Kidney (tissue), 14 donors: Measurements from ENCODE around the gene SAMD4A. TPM values are rescaled to one million over a fixed set of nuclear protein-coding genes. Genes with fewer than 3 reads are reported as not detected.
A peak's percentile ranks its signal among the peaks of the same experiment; 100 is the strongest.

Experiments
- DNase-seq, 5 donors: peaks; one replicate each; pipeline ENCODE4 v3.0.0-alpha.2; 2013 to 2020
- FAIRE-seq: peaks from 2 replicates; lab custom pipeline; 2012; peaks lifted over from hg19 to GRCh38; lab: Jason Lieb, UNC
- H3K27ac ChIP-seq, 2 donors: one replicate each; pipeline ENCODE4 v1.7.0; 2013; ENCODE audit warnings: low read depth in 2 of 2, low read length in 2 of 2, inconsistent platforms in 1 of 2
- H3K27me3 ChIP-seq: one replicate; pipeline ENCODE4 v1.7.1; 2013; ENCODE audit warnings: low read length, inconsistent platforms; ENCODE audit not compliant: control insufficient read depth, insufficient read depth
- H3K36me3 ChIP-seq, 3 donors: one replicate each; pipeline versions ENCODE4 v1.7.0 to v1.7.1; 2013; ENCODE audit warnings: low read length in 3 of 3, control low read depth in 1 of 3, inconsistent platforms in 1 of 3; ENCODE audit not compliant: insufficient read depth in 3 of 3, control insufficient read depth in 2 of 3
- H3K4me1 ChIP-seq, 3 donors: one replicate each; pipeline versions ENCODE4 v1.7.0 to v1.7.1; 2013; ENCODE audit warnings: low read length in 3 of 3, inconsistent platforms in 1 of 3, low read depth in 1 of 3; ENCODE audit not compliant: control insufficient read depth in 2 of 3, insufficient read depth in 2 of 3
- H3K4me3 ChIP-seq, 3 donors: one replicate each; pipeline versions ENCODE4 v1.7.0 to v1.8.1; 2013; ENCODE audit warnings: low read length in 3 of 3, control low read depth in 1 of 3, inconsistent platforms in 1 of 3
- H3K9ac ChIP-seq, 3 donors: one replicate each; pipeline versions ENCODE4 v1.7.0 to v1.7.1; 2013; ENCODE audit warnings: low read length in 3 of 3, control low read depth in 1 of 3, inconsistent platforms in 1 of 3
- H3K9me3 ChIP-seq, 3 donors: one replicate each; pipeline versions ENCODE4 v1.7.0 to v1.7.1; 2013; ENCODE audit warnings: low read length in 3 of 3, control low read depth in 1 of 3, inconsistent platforms in 1 of 3; ENCODE audit not compliant: control insufficient read depth in 2 of 3, insufficient read depth in 1 of 3
- intact Hi-C: fragments of 100-400 bp; cut with DNase I; formaldehyde crosslinking; loops from one replicate; pipeline ENCODE4 v1.11.1; 2022
- polyA plus RNA-seq: library from polyadenylated mRNA; stranded (reverse); fragments of 350-450 nt; fragmentation: Illumina TruSeq; extraction: RNeasy Lipid Tissue Mini Kit (QIAGEN cat#74804); gene quantifications from one replicate; pipeline ENCODE4 v1.2.3, GENCODE V29; 2014; ENCODE audit warnings: low read depth, low replicate concordance; ENCODE audit not compliant: insufficient read depth
- total RNA-seq: library from RNA; stranded (reverse); fragmentation: NEBNext Ultra II Directional; extraction: Animal tissue kit (Norgen Biotek cat#: 25700); gene quantifications from one replicate; pipeline ENCODE4 v1.2.1, GENCODE V29; 2021
- TF ChIP-seq, protein P1 (sequence below): IDR thresholded peaks from 3 replicates; pipeline ENCODE4 v1.5.1; 2012; ENCODE audit warnings: mild to moderate bottlenecking, moderate library complexity, borderline replicate concordance; ENCODE audit not compliant: insufficient read depth; ENCODE audit errors: extremely low read depth
- donor health status: control.
- donor health status: control.
- donor health status: control.
- donor health status: control.
- donor health status: control.
- donor health status: DM: yes; HTN: yes; CAD: no.
- donor health status: Normal renal cell carcinoma (clear cell type).

SAMD4A gene
- total and polyA plus RNA-seq, 2 donors from 2014 or later = 7.4 to 46.5 TPM

DNA sequence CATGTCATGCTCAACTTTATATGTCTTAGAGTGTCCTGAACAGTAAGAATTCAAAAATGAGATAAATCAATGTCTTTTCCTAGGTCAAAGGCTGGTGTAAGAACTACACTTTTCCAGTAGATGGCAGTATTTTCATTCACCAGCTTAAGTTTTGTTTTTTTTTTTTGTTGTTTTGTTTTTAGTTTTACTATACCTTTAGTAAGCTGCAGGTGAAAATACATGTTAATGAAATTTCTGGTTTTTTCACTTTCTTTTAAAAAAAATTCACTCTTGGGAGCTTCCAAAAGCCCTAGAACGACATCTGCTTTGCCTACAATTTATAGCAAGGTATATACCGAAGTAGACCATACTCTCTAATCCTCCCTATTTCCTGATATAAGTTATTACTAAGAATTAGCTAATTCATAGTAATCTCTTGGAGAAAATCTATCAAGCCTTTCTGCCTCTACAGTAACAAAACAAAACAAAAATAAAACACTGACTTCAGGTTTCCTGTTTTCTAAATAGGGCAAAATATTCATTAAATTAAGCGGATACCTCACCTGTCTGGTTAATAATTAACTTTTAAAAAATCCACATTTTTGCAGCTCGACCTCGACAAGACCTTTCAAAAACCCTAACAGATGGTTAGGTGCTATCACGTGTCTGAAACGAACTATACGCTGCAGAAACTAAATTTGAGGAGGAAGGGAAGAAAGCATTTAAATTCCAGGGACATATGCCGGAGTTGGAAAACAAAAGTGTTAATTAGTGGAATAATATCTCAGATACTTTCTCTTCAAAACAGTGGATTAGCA lies 2.7 kb upstream of the SAMD4A start:
- TF ChIP-seq, protein P1, sequence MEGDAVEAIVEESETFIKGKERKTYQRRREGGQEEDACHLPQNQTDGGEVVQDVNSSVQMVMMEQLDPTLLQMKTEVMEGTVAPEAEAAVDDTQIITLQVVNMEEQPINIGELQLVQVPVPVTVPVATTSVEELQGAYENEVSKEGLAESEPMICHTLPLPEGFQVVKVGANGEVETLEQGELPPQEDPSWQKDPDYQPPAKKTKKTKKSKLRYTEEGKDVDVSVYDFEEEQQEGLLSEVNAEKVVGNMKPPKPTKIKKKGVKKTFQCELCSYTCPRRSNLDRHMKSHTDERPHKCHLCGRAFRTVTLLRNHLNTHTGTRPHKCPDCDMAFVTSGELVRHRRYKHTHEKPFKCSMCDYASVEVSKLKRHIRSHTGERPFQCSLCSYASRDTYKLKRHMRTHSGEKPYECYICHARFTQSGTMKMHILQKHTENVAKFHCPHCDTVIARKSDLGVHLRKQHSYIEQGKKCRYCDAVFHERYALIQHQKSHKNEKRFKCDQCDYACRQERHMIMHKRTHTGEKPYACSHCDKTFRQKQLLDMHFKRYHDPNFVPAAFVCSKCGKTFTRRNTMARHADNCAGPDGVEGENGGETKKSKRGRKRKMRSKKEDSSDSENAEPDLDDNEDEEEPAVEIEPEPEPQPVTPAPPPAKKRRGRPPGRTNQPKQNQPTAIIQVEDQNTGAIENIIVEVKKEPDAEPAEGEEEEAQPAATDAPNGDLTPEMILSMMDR = peak; percentile 75
- FAIRE-seq = peak; percentile 92
- Histone ChIP-seq H3K4me3 (peak overlapping the region; percentile 44 to 83 (median 80)), H3K27ac (peak overlapping the region; percentile 99), H3K36me3 (no peaks in the 10 kb centered on the region), H3K9me3 (no peaks in the 10 kb centered on the region), H3K4me1 (peaks cover 0 to 11% (median 4%) of the 10 kb centered on the region in 3 donors), H3K9ac (peak overlapping the region; percentile 45 to 99 (median 86)), H3K27me3 (no peaks in the 10 kb centered on the region)
- intact Hi-C loops = loop anchor here (10.0 kb wide), 1 partner anchor 131 kb away; no protein-coding TSS in a partner anchor
- peak in 2 of 5 donors; percentile 73 to 78 for DNase-seq

DNA sequence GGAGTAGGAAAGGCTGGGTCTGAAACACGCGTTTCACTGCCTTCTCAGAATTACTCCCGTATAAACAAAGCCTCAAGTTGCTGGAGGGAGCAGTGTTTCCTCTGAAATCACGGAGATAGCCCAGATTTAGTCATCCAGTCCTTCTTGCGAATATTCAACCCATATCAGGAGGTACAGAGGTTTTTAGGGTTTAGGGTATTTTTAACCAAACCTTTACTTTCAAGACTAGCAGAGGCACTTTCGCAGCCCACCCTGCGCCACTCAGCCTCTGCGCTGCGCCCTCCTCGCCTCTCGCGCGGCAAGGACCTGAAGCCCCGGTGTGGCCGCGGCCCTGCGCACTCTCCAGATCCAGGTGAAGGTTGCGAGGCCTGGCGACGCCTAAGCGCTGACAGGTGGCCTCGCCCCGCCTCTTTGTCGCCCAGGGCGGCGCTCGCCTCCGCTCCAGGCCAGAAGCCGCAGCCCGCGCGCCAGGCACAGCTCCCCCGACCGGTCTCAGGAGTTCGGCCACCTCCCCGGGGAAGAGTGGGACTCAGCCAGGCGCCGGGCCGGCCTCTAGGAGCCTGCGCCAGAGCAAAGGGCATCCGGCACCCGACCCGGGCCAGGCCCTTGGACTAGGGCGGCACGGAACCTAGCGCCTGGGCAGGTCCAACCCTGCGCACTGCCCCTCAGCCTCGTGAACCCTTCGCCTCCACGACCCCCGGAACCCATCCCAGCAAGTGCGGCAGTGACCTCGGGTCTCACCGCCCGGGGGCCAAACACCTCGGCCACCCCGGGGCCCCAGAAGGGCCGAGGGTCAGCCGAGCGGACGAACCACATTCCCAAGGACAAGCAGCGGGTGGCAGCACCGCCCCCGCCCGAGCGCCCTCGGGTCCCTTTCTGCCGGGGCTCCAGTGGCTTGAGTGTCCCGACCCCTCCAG lies 1.8 kb upstream of the SAMD4A start:
- Histone ChIP-seq H3K4me1 (peaks cover 0 to 12% (median 4%) of the 10 kb centered on the region in 3 donors), H3K27me3 (no peaks in the 10 kb centered on the region), H3K27ac (peak overlapping the region; percentile 99), H3K9ac (peak overlapping the region; percentile 45 to 99 (median 86)), H3K4me3 (peak overlapping the region; percentile 44 to 83 (median 80)), H3K36me3 (no peaks in the 10 kb centered on the region), H3K9me3 (no peaks in the 10 kb centered on the region)
- intact Hi-C loops = loop anchor here (10.0 kb wide), 1 partner anchor 130 kb away; no protein-coding TSS in a partner anchor
- TF ChIP-seq, protein P1 = peak; percentile 7
- FAIRE-seq = no peak
- peak; percentile 60 to 93 (median 78) for DNase-seq

DNA sequence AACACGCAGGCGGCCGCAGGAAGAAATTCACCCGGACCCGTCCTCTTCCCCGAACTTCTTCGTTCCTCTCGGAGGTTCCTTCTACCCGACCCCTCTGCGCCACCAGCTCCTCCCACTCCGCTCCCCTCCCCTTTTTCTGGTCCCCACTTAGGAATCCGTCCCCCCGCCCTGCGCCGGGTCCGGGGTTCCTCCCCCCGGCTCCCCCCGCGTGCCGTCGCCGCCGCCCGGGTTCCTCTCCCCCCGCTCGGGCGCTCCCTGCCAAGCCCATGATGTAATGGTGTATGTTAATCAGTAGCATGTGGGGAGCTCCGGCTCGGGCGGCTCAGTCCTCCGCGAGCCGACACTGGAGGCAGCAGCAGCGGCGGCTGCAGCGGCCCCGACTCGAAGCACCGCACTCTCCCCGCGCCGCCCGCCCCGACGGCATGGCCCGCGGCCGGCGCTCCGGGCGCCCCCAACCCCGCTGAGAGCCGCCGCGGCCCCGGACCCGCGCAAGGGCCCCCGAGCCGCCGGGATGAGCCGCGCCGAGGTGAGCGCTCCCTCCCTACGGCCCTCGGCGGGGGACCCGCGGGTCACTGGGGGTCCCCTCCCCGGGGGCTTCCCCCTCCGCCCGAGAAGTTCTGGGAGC lies 1.0 kb upstream of the SAMD4A start:
- intact Hi-C loops = loop anchor here (10.0 kb wide), 1 partner anchor 129 kb away; no protein-coding TSS in a partner anchor

More for the DNA sequence above, 1.0 kb upstream of the SAMD4A start:
- peak overlapping the region; percentile 44 to 85 (median 80) for H3K4me3 ChIP-seq
- no peaks in the 10 kb centered on the region for H3K27me3 ChIP-seq
- H3K9ac ChIP-seq = peak overlapping the region in 2 of 3 donors; percentile 86 to 99
- DNase-seq = peak; percentile 89 to 97 (median 92)
- H3K36me3 ChIP-seq = no peaks in the 10 kb centered on the region
- peak overlapping the region; percentile 99 for H3K27ac ChIP-seq
- no peaks in the 10 kb centered on the region for H3K9me3 ChIP-seq
- TF ChIP-seq, protein P1 = no peak
- FAIRE-seq = no peak
- peaks cover 0 to 15% (median 4%) of the 10 kb centered on the region in 3 donors for H3K4me1 ChIP-seq
